ENCODE data around the gene ALDH5A1. TPM values are rescaled to one million over a fixed set of nuclear protein-coding genes. Genes with fewer than 3 reads are reported as not detected.

Gene ALDH5A1
- total RNA-seq, 2 experiments from 2014 or later = 180 to 260 TPM

GRCh38 chr6:24554474-24554873 lies 59.7 kb downstream of the ALDH5A1 start:
- no TSS peak for BruUV-seq (replicated peaks)
- TF ChIP-seq EZH2phosphoT487 (IDR thresholded peaks at IDR 0.05; ENCODE audit: borderline replicate concordance, low read depth, low read length) (no peak), CTCF (conservative IDR thresholded peaks at IDR 0.05; ENCODE audit: low read length) (no peak)
- Histone ChIP-seq H3K9me3 (ENCODE audit: low read length) (no peaks in the 10 kb centered on the region), H3K4me1 (ENCODE audit: insufficient read depth, low read length, poor library complexity, severe bottlenecking) (no peaks in the 10 kb centered on the region), H3K27ac (ENCODE audit: low read depth, low read length, poor library complexity, severe bottlenecking) (no peak overlapping the region), H2AFZ (ENCODE audit: low read length) (no peak overlapping the region), H3K9me2 (ENCODE audit: insufficient read depth, low read length) (no peaks in the 10 kb centered on the region), H3K36me3 (ENCODE audit: insufficient read depth, low read length) (no peaks in the 10 kb centered on the region), H4K20me1 (ENCODE audit: insufficient read depth, low read length) (no peaks in the 10 kb centered on the region), H3K4me3 (ENCODE audit: low read depth, low read length, poor library complexity, severe bottlenecking) (no peak overlapping the region), H3K79me2 (ENCODE audit: insufficient read depth, low read depth, low read length) (no peaks in the 10 kb centered on the region), H3K4me2 (ENCODE audit: low read length) (no peak overlapping the region)
- intact Hi-C loops (cut with micrococcal nuclease; ENCODE audit: unreplicated experiment) = no loop called here
- ChIA-PET CTCF (ENCODE audit: unreplicated experiment) (no interaction called here), POLR2A (no interaction called here)
- no peak for DNase-seq (ENCODE audit: low spot score)

GRCh38 chr6:24558516-24558915 lies 63.7 kb downstream of the ALDH5A1 start:
- BruUV-seq (replicated peaks) = no TSS peak
- no peaks in the 10 kb centered on the region for H3K79me2 ChIP-seq (ENCODE audit: insufficient read depth, low read depth, low read length)
- H3K36me3 ChIP-seq (ENCODE audit: insufficient read depth, low read length) = no peaks in the 10 kb centered on the region
- ChIA-PET POLR2A (interaction anchor here (0.6 kb wide), 1 partner anchor 30 kb away, joined by 3 read pairs; no protein-coding TSS in a partner anchor), CTCF (ENCODE audit: unreplicated experiment) (no interaction called here)
- H3K4me3 ChIP-seq (ENCODE audit: low read depth, low read length, poor library complexity, severe bottlenecking) = no peak overlapping the region
- TF ChIP-seq EZH2phosphoT487 (IDR thresholded peaks at IDR 0.05; ENCODE audit: borderline replicate concordance, low read depth, low read length) (no peak), CTCF (conservative IDR thresholded peaks at IDR 0.05; ENCODE audit: low read length) (no peak)
- no peaks in the 10 kb centered on the region for H3K4me1 ChIP-seq (ENCODE audit: insufficient read depth, low read length, poor library complexity, severe bottlenecking)
- no peaks in the 10 kb centered on the region for H3K9me2 ChIP-seq (ENCODE audit: insufficient read depth, low read length)
- intact Hi-C loops (cut with micrococcal nuclease; ENCODE audit: unreplicated experiment) = no loop called here
- H3K4me2 ChIP-seq (ENCODE audit: low read length) = no peak overlapping the region
- no peak overlapping the region for H3K27ac ChIP-seq (ENCODE audit: low read depth, low read length, poor library complexity, severe bottlenecking)
- H2AFZ ChIP-seq (ENCODE audit: low read length) = no peak overlapping the region
- H4K20me1 ChIP-seq (ENCODE audit: insufficient read depth, low read length) = no peaks in the 10 kb centered on the region
- no peak for DNase-seq (ENCODE audit: low spot score)
- H3K9me3 ChIP-seq (ENCODE audit: low read length) = no peaks in the 10 kb centered on the region

DNA sequence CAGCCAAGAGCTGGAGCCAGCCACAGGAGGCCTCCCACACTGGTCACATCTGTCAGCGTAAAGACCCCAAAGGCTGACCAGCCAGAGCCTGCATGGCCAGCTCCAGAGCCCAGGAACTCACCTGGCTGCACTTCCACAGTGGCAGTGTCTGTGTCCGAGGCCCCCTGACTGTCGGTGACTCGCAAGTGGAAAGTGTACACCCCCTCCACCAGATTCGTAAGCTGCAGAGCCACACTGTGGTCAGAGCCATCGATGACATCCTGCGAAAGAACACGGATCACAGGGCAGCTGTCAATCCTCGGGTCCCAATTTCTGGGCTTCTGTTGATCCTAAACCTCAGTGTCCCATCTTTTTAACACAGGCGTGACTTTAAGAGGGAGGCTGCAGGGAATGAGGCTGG lies 69.3 kb downstream of the ALDH5A1 start:
- Histone ChIP-seq H3K4me1 (ENCODE audit: insufficient read depth, low read length, poor library complexity, severe bottlenecking) (no peaks in the 10 kb centered on the region), H3K4me2 (ENCODE audit: low read length) (no peak overlapping the region), H3K27ac (ENCODE audit: low read depth, low read length, poor library complexity, severe bottlenecking) (no peak overlapping the region), H4K20me1 (ENCODE audit: insufficient read depth, low read length) (no peaks in the 10 kb centered on the region), H3K4me3 (ENCODE audit: low read depth, low read length, poor library complexity, severe bottlenecking) (no peak overlapping the region), H3K9me2 (ENCODE audit: insufficient read depth, low read length) (no peaks in the 10 kb centered on the region), H3K79me2 (ENCODE audit: insufficient read depth, low read depth, low read length) (no peaks in the 10 kb centered on the region), H3K9me3 (ENCODE audit: low read length) (no peaks in the 10 kb centered on the region), H2AFZ (ENCODE audit: low read length) (no peak overlapping the region), H3K36me3 (ENCODE audit: insufficient read depth, low read length) (no peaks in the 10 kb centered on the region)
- ChIA-PET POLR2A (interaction anchor here (0.9 kb wide), 2 partner anchors 10 to 101 kb away, joined by 3 read pairs; no protein-coding TSS in a partner anchor), CTCF (ENCODE audit: unreplicated experiment) (no interaction called here)
- no TSS peak for BruUV-seq (replicated peaks)
- no peak for DNase-seq (ENCODE audit: low spot score)
- TF ChIP-seq EZH2phosphoT487 (IDR thresholded peaks at IDR 0.05; ENCODE audit: borderline replicate concordance, low read depth, low read length) (no peak), CTCF (conservative IDR thresholded peaks at IDR 0.05; ENCODE audit: low read length) (no peak)
- intact Hi-C loops (cut with micrococcal nuclease; ENCODE audit: unreplicated experiment) = no loop called here

Data from OCI-LY7 (cell line).